GM18858 (cell line): ENCODE data around the gene DLG2.

Experiments used
- ATAC-seq: cut with Tn5 transposase; IDR thresholded peaks from one replicate; pipeline ENCODE4 v1.9.1; 2021; ENCODE audit not compliant: unreplicated experiment

DLG2 gene

DNA sequence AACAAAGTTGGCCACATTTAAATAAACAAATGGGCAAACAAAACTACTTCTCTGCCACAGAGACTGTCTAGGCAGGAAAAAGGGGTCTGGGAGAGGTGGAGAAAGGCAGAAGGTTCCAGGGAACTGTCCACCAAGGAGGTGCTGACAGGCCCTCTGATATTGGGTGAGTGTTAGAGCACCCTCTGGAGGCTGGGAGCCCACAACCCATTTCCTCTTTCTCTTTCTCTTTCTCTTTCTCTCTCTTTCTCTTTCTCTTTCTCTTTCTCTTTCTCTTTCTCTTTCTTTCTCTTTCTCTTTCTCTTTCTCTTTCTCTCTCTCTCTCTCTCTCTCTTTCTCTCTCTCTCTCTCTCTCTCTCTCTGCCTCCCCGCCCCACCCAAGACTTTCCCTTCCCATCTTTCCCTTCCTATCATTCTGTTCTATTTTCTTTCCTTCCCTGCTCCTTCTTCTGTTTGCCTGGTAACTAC, 912.8 kb downstream of the DLG2 start:
- ATAC-seq = peak; percentile 72

DNA sequence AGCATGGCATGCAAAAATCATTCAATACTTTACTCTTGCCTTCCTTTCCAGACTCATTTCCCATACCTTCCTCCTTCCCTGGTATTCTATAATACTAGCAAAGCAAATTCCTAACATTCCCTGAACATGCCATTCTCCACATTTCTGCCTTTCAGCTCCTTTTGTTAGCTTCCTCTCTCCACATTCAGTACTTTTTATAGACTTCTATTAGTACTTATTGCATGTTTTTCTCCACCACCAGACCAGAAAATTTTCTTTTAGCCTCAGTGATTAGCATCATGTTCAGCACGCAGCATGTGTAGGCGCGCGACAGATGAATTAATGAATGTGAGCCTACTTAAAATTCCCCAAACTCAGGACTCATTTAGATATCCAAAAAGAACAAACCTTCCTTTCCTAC, 935.3 kb downstream of the DLG2 start:
- no peak for ATAC-seq

DNA sequence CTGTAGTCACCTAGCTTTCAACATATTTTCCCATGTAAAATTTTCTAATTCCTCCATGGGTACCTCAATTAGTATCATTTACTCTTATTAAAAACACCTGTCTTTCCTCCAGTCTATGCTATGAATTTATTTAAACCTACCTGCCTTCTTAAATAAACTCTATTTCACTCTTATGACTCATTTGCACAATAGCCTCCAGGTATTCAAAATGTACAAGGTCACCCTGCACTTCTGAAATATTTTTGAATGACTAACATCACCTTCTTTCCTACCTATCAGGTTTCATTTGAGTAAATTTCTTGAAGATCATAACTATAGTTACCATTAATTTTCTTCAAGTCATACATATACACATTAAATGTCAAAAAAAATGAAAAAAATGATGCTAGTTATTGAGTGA, 939.7 kb downstream of the DLG2 start:
- no peak for ATAC-seq

DNA sequence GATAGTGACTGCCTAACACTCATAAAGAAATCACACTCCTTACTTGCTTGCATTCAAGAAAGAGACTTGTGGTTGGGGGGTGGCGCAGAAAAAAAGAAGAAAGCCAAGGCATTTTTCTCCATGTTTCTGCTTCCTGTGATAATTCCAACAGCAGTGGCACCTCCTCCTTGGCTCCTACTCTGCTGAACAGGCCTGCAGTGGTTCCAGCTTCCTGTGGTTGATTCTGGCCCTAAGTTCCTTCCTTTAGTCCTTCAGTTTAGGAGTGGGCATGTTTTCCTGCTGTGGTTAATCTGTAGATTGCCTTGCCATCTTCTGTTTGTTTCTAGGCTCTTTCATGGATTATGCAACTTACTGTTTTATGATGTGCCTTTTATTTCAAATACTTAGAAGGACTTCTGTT, 940.4 kb downstream of the DLG2 start:
- ATAC-seq = no peak

DNA sequence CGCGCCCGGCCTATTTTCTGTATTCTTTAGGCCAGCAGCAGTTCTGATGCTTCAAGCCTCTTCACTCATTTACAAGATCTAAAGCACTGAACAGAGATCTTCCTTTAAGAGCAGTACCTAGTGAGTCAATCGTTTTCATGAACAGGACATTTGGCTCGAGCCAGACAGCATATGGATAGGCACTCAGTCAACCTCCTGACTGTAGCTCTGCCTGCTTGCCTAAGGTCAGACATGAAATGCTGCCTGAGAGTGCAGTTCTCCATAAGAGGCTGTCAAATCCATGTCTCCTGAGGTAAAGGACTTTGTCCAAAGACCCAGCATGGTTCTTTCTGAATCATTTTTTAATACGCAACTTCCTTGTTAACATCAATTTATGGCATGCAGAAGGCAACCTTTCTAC, 941.2 kb downstream of the DLG2 start:
- no peak for ATAC-seq

DNA sequence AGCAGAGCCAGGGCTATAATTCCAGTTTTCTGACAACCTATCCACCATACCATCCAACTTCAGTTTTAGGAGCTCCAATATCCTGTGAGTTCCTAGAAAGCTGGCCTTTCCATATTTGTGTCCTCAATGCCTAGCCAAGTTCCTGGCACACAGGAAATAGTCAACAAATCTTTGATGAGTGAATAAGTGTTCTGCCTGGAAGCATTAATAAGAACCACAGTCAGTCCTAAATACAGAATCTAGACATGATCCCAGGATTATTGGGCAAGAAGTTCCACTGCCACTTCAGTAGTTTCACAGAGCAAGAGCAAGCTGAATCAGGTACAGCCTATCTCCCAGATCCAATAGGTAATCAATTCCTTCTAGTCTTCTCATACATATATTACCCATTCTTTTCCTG, 942.0 kb downstream of the DLG2 start:
- ATAC-seq = no peak

DNA sequence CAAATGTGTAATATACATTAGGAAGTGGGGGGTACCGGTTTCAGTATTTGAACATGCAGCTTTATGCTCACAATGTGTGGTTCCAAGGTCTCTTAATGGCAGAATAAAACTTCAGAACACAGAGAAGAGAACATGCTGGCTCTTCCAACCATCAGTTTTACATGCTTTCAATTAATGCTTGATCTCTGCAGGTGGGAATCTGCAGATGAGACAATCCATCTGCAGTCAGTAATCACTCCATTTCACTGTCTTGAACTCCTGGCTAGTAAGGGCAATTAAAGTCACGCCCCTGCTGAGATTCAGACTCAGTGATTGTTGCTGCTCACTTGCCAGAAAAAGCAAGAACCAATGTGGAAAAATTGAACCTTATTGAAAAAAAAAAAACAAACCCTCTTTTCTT, 945.7 kb downstream of the DLG2 start:
- ATAC-seq = no peak

DNA sequence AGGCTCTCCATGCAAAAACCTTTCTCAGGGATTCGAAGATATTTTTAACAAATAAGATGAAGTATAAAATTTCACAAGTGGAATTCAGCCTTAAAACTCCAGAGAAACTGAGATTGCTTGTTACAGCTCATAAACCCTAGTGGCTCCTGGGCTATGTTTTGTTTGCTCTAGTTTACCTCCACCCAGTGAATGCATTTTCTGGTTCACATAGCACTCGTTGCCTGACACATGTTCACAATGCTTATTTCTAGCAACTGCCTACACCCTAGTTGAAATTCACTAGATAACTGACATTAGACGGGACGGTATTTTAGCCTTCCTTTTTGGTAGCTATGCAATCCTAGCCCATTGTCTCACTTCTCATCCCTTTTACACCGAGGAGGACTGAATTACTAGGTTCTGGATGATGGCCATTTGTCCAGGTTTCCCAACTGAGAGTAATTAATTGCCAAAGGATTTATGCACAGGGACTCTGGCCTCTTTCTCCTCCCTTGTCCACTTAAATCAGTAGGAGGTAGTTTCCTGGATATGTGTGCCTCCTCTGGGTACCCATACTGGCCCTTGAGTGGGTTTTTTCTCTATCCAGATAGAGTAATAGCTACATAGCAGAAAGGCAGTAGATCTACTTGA, 951.6 kb downstream of the DLG2 start:
- ATAC-seq = no peak

DNA sequence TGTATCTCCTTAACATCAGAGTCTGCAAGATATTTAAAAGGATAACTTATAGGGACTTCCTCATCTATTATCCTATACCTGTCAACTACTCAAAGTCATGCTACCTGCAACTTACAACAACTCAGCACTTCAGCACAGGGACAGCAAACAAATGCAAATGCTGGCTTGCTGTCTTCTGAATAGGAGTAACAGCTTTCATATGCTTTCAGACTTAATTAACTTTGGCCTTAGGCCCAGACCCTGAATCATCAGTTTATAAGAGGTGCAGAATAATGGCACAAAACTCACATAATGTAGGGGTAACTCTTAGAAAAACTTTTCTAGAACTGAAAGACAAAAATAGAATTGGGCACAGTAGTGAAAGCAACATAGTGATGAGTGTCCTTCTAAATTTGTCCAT, 953.4 kb downstream of the DLG2 start:
- no peak for ATAC-seq

DNA sequence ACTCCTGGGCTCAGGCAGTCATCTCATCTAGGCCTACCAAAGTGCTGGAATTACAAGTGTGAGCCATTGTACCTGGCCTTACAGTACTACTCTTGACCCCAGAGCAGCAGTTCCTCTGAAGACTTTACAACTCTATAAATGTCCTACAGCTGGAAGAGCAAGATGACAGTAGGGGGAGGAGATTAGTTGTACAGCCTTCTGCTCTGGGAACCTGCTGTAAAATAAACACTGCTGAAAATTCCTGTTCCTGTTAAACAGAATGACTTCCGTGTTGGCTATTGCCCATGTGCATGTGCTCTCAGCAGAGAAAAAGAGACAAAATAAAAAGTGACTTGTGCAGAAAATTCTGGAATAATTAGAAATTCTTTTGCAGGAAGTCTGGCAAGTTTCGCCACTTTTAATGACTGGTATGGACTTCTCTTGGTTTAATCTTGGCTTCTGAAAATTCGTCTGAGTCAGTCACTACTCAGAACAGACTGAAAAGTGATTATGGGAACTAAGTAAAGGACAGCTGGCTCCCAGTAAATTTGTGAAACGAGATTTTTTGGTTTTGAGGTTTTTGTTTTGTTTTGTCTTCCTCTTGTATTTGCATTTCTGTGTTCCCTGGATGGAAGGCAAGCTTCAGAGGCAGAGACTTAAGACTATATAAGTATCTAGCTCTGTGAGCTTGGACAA, 955.7 kb downstream of the DLG2 start:
- ATAC-seq = peak; percentile 45

DNA sequence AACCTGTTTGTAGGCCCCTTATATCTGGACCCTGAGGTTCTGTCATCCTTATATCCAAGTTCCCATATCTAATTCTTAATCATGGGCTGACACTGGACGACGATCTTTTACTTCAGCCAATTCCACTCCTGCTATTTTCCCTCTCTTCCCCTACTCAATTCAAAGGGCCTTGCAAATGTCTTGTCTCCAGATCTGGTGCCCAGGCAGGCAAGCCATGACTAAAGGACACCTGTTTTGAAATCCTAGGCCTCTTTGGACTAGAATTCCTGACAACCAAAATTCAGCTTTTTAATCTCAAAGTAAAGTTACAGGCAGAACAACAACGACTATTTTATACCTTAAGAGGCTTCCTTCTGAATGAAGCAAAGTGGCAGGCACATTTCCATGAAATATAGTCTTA, 963.4 kb downstream of the DLG2 start:
- no peak for ATAC-seq

DNA sequence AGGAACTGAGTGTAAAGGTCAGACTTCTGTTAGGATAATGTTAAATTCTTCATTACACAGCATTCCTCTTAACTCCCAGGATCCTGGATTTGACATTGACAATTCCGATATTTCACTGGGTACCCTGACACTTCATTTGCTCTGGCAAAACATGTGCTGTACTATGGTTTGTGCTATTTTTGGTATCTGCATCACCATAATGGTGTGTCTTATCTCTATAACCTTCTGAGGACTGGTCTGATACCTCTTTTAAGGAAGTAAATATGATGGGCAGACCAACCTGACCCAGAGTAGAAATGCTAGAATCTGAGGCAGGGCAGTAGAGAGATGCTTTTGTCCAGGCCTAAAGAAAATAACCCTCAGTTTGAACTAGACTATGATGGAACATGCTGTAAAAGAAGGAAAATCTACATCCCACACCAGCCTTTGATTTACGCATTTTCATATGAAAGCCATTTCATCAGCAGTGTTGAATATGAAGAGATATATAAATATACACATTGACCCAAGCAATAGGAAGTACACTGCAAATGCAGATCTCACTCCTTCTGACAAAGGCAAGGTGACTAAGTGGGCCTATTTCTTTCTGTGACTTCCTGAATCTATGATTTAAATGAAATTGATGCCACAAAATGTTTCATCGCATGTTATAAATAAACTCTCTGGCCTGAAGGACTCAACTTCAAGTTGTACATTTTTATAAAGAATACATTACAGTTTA, 966.7 kb downstream of the DLG2 start:
- ATAC-seq = no peak

DNA sequence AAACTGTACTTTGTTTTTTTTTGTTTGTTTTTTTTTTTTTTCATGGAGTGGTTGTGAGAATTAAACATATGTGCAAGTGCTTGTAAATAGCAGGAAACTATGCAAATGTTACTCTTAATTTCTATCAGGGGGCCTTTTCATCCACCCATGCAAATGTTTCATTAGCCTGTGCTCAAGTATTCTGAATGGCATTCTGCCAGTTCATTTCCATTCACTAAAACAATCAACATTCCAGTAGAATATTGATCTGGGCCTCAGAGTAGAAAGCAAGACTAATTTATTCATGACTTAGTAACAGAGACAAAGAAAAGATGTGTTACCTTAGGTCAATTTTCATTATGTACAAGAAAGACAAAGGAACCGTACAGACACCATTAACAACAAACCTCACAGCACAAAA, 971.4 kb downstream of the DLG2 start:
- ATAC-seq = no peak

DNA sequence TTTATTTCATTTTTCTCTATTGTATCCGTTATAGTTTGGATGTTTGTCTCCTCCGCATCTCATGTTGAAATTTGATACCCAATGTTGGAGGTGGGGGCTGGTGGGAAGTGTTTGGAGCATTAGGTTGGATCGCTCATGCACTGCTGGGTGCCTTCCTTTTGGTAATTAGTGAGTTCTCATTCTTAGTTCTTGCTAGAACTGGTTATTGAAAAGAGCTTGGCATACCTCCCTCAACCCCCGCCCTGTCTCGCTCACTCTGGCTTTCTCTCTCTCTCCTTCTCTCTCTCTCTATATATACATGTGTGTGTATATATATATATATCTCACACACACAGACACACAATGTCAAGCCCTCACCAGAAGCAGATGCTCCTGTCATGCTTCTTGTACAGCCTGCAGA, 978.7 kb downstream of the DLG2 start:
- no peak for ATAC-seq

DNA sequence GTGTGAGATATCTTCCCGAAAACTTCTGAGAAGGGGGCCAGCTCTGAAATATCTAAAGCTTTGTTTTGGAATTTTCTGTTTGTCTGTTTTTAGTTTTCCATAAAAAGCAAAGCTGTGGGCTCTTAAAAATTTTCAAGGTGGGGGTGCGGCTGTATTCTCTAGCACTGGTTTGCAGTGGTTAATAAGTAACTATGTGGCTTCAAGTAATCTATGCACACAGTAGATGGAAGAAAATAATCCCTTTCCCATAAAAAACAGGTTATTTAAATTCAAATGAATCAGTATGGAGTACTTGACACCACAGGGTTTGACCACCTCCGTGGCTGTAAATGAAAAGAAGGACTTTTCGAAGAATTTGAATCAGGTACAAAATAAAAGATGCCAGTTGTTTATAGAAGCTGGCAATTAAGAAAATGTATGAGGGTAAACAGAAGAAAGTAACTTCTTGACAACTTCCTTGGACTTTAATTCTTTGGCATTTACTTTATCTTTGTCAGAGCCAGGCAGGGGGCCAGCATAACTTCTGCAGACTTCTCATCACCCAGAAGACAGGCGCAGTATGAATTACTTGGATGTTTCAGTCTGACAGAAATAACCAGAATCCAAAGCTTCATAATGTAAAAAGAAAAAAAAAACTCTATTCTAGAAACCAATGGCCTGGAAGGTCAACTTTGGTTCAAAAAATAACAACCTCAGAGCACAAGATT, 981.0 kb downstream of the DLG2 start:
- ATAC-seq = no peak

DNA sequence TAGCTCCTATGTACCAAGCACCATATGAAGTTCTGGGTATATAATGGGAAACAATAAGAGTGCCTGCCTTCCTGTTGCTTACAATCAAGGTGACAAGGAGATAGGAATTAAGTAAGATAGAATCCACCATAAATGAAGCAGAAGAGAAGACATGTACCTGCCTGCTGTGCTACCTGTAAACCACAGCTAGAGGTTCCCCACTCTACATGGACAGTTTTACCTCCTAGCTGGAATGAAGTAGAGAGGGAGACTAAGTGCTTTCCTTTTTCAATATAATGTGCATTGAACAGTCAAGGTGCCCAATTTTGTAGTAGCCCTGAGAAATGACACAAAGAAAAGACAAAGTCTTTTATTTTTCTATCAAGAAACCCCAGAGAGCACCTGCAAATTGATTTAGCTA, 984.6 kb downstream of the DLG2 start:
- ATAC-seq = no peak

DNA sequence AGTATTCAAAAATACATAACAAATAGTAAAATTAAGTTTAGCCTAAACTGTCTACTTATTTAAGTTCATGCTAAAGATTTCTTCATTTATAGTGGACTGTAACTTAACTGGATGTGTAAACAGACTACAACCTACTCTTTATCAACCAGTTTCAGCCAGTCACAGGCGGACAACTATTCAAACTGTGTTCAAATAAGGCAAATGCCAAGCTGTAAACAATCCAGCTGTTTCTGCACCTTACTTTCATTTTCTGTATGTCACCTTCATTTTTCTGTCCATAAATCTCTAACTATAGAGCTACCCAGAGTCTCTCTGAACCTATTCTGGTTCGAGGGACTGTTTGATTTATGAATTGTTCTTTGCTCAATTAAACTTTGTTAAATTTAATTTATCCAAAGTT, 992.8 kb downstream of the DLG2 start:
- no peak for ATAC-seq

DNA sequence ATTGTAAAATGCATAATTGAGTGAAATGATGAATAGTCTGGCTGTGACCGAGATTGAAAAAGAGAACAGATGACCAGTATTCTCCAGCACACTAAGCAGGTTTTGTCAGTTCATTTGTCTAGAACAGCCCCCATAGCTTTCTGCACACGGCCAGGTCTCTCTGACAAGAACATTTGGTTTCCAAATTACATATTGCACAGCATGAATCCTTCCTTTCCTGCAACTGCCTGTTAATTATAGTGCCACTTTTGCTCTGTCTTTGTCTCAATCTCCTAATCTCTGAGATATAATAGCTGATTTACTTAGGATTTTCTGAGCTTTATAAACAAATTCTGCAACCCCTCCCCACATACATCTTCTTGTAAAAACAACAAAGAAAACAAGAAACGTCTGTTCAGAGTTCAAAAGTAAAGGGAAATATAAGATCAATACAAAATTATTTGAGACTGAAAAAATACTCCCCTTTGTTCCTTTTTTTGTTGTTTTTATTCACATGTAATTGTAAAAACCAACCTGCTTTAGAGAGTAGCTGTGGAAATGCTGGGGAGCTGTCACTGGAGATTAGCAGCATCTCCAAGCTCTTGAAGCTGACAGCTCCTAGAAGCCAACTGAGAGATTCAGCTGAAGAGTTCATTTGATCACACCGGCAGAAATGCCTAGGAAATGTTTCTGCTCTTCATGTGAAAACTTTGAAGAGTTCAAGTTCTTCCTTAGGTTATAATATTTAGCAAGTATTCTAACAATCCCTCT, 998.1 kb downstream of the DLG2 start:
- no peak for ATAC-seq

DNA sequence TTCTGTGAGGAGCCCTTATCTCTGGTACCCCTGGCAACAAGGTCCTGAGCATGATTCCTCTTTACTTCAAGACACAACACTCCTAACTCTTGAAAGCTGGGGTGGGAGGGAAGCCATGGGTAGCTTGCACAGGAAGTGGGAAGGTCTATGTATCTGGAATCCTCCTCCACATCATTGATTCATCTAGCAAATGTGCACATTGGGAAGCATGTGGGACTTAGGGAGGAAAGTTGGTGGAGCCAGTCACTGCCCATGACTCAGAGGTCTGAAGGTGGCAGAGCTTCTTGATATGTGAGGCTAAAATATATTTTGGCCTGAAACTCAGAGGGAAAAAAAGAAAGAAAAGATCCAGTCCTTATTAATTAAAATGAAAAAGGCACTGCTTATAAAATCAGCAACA, 1000.9 kb downstream of the DLG2 start:
- no peak for ATAC-seq

DNA sequence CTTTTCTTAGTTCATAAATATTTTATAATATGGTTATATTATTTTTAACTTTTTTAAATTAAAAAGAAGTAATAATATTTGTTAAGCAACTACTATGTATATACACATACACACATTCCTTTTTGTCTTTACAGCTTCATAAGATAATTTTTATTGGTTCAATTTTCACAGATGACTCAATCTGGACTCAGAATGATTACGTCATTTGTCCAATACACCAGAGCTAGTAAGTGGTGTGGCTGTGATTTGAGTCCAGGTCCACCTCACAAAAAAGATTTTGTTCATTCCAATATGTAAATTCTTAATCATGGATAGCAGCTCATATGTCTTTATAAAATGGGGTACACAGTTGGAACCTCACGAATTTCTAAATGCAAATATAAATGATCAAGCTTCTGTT, 1014.5 kb downstream of the DLG2 start:
- ATAC-seq = no peak

DNA sequence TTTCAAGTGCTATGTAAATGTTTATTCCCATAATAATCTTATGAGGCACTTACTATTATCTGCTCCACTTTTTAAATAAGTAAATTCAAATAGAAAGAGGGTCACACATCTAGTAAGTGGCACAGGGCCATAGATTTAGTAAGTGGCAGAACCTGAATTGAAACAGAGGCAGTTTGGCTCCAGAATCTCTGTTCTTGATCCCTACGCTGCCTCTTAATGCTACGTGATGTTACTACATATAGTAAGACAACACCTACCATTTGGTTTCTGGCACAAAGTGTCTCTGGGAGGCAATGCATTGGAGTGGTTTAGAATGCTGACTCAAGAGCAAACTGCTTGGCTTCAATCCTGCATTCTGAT, 1018.3 kb downstream of the DLG2 start:
- ATAC-seq = no peak
